Measurements from ENCODE around the gene DUSP10. TPM values are rescaled to one million over a fixed set of nuclear protein-coding genes. Genes with fewer than 3 reads are reported as not detected.

DUSP10 gene
- total and polyA plus RNA-seq, 3 donors from 2014 or later: 12.3 to 17.4 (median 14.6) TPM

DNA sequence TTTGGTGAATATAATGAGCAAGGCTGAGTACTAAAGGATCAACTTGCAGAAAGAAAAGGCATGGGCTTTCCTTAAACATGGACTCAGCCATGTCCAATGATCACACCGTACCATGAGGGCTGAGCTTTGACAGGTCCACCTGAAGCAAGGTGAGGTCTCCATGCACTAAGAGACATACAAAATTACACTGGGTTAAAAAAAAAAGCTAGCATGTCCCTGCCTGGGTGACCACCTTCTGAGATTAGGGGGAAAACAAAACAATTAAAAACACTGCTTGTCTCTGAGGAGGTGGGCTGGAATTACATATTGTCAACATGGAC is 22.7 kb downstream of the DUSP10 start:
- intact Hi-C loops (cut with DNase I; ENCODE audit: low total_unique reads): no loop called here
- H3K36me3 ChIP-seq (ENCODE audit: low read depth, missing control alignments): no peaks in the 10 kb centered on the region
- 86 to 97% methylated on average over 1 of the region's 1 CpG for WGBS, 2 donors
- no peak overlapping the region for H3K27ac ChIP-seq
- H3K27me3 ChIP-seq: no peaks in the 10 kb centered on the region
- TF ChIP-seq CTCF (IDR thresholded peaks at IDR 0.05) (no peak), POLR2A (IDR thresholded peaks at IDR 0.05) (no peak)
- no peaks in the 10 kb centered on the region for H3K4me1 ChIP-seq
- no peaks in the 10 kb centered on the region for H3K9me3 ChIP-seq
- no peak overlapping the region for H3K4me3 ChIP-seq
- no peak for DNase-seq

GRCh38 chr1:221718381-221719277 is 23.3 kb downstream of the DUSP10 start:
- no peaks in the 10 kb centered on the region for H3K36me3 ChIP-seq (ENCODE audit: low read depth, missing control alignments)
- no peak overlapping the region for H3K27ac ChIP-seq
- H3K27me3 ChIP-seq: no peaks in the 10 kb centered on the region
- WGBS, 2 donors: 56 to 57% methylated on average over 5 of the region's 5 CpGs
- H3K4me3 ChIP-seq: no peak overlapping the region
- TF ChIP-seq POLR2A (IDR thresholded peaks at IDR 0.05) (no peak), CTCF (IDR thresholded peaks at IDR 0.05) (no peak)
- intact Hi-C loops (cut with DNase I; ENCODE audit: low total_unique reads): no loop called here
- no peaks in the 10 kb centered on the region for H3K9me3 ChIP-seq
- DNase-seq: no peak
- no peaks in the 10 kb centered on the region for H3K4me1 ChIP-seq

DNA sequence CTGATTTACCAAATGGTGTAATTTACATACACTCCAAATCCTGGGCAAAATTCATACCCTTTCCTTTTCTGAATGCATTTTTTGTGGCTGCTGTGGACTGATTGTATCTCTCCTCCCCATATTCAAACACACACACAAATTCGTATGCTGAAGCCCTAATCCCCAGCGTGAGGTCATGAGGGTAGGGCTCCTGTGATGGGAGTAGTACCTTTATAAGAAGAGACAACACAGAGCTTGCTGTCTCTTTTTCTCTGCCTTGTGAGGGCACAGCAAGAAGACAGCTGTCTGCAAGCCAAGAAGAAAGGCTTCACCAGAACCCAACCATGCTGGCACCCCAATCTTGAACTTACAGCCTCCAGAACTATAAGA is 24.4 kb downstream of the DUSP10 start:
- no peaks in the 10 kb centered on the region for H3K36me3 ChIP-seq (ENCODE audit: low read depth, missing control alignments)
- TF ChIP-seq POLR2A (IDR thresholded peaks at IDR 0.05): no peak
- no peak for TF ChIP-seq CTCF (IDR thresholded peaks at IDR 0.05)
- no peak overlapping the region for H3K27ac ChIP-seq
- intact Hi-C loops (cut with DNase I; ENCODE audit: low total_unique reads): no loop called here
- H3K27me3 ChIP-seq: no peaks in the 10 kb centered on the region
- WGBS, 2 donors: 80 to 81% methylated on average over 2 of the region's 2 CpGs
- no peak for DNase-seq
- no peaks in the 10 kb centered on the region for H3K9me3 ChIP-seq
- no peak overlapping the region for H3K4me3 ChIP-seq
- no peaks in the 10 kb centered on the region for H3K4me1 ChIP-seq

DNA sequence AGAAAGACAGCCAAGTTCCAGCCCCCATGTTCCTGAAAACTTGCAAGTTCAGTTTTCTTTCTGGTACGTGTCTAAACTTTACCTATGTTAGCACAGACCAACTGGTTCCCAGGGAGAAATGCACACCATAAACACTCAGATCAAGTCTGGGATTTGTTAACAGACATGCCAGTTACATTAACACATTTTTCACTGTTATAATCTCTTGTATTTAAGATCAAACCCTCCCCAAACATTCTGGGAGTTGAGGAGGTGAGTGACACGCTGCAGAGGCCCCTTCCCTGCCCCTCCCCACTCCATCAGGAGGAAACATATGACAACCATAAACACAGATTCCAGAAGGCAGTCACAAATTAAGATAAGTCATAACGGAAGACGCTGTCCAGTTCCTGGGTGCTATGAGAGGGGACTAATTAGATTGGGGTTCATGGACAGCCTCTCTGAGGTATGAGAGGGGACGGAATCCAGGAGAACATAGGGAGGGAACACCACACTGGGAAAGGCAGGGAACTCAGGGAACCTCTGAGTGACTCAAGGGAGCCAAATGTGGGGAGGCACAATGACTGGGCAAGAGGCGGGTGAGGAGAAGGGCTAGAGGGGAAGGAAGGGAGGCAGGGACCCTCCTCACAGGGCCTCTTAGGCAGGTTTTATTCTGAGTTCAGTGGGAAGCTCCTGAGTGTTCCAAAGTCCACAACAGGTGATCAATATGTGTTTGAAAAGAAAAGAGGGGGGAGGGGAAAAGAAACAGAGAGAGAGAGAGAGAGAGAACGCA is 25.0 kb downstream of the DUSP10 start:
- H3K27me3 ChIP-seq: no peaks in the 10 kb centered on the region
- H3K27ac ChIP-seq: no peak overlapping the region
- H3K4me1 ChIP-seq: no peaks in the 10 kb centered on the region
- 71 to 77% methylated on average over 7 of the region's 7 CpGs for WGBS, 2 donors
- TF ChIP-seq CTCF (IDR thresholded peaks at IDR 0.05): no peak
- no peak for TF ChIP-seq POLR2A (IDR thresholded peaks at IDR 0.05)
- H3K36me3 ChIP-seq (ENCODE audit: low read depth, missing control alignments): no peaks in the 10 kb centered on the region
- H3K4me3 ChIP-seq: no peak overlapping the region
- DNase-seq: no peak
- intact Hi-C loops (cut with DNase I; ENCODE audit: low total_unique reads): no loop called here
- no peaks in the 10 kb centered on the region for H3K9me3 ChIP-seq
